ENCODE results near the gene NWD2.

The NWD2 gene

GRCh38 chr4:37245391-37245954 is 930 bp downstream of the NWD2 start:
- TF ChIP-seq GATA3 (IDR thresholded peaks at IDR 0.05; ENCODE audit: low read depth, low read length) (no peak), GATA2 (IDR thresholded peaks at IDR 0.05; ENCODE audit: low read depth, low read length) (no peak)

- TF ChIP-seq GATA2 (IDR thresholded peaks at IDR 0.05; ENCODE audit: low read depth, low read length) (no peak), GATA3 (IDR thresholded peaks at IDR 0.05; ENCODE audit: low read depth, low read length) (no peak)
Observed at GRCh38 chr4:37246891-37247290, 2.3 kb downstream of the NWD2 start.

- TF ChIP-seq GATA3 (IDR thresholded peaks at IDR 0.05; ENCODE audit: low read depth, low read length), result no peak
- TF ChIP-seq GATA2 (IDR thresholded peaks at IDR 0.05; ENCODE audit: low read depth, low read length), result no peak
Observed at GRCh38 chr4:37258221-37258620, 13.7 kb downstream of the NWD2 start.

- TF ChIP-seq GATA2 (IDR thresholded peaks at IDR 0.05; ENCODE audit: low read depth, low read length) (no peak), GATA3 (IDR thresholded peaks at IDR 0.05; ENCODE audit: low read depth, low read length) (no peak)
Observed at GRCh38 chr4:37268319-37268718, 23.8 kb downstream of the NWD2 start.

- TF ChIP-seq GATA3 (IDR thresholded peaks at IDR 0.05; ENCODE audit: low read depth, low read length), result no peak
- TF ChIP-seq GATA2 (IDR thresholded peaks at IDR 0.05; ENCODE audit: low read depth, low read length), result no peak
Observed at GRCh38 chr4:37279121-37279520, 34.6 kb downstream of the NWD2 start.

GRCh38 chr4:37279894-37280592 is 35.5 kb downstream of the NWD2 start:
- TF ChIP-seq GATA3 (IDR thresholded peaks at IDR 0.05; ENCODE audit: low read depth, low read length) (no peak), GATA2 (IDR thresholded peaks at IDR 0.05; ENCODE audit: low read depth, low read length) (no peak)

- TF ChIP-seq GATA2 (IDR thresholded peaks at IDR 0.05; ENCODE audit: low read depth, low read length) (no peak), GATA3 (IDR thresholded peaks at IDR 0.05; ENCODE audit: low read depth, low read length) (no peak)
Observed at GRCh38 chr4:37299468-37299867, 54.9 kb downstream of the NWD2 start.

- TF ChIP-seq GATA3 (IDR thresholded peaks at IDR 0.05; ENCODE audit: low read depth, low read length), result no peak
- no peak for TF ChIP-seq GATA2 (IDR thresholded peaks at IDR 0.05; ENCODE audit: low read depth, low read length)
Observed at GRCh38 chr4:37304612-37305011, 60.1 kb downstream of the NWD2 start.

GRCh38 chr4:37305984-37306383 is 61.4 kb downstream of the NWD2 start:
- TF ChIP-seq GATA2 (IDR thresholded peaks at IDR 0.05; ENCODE audit: low read depth, low read length) (no peak), GATA3 (IDR thresholded peaks at IDR 0.05; ENCODE audit: low read depth, low read length) (no peak)

GRCh38 chr4:37317104-37317643 is 72.6 kb downstream of the NWD2 start:
- no peak for TF ChIP-seq GATA3 (IDR thresholded peaks at IDR 0.05; ENCODE audit: low read depth, low read length)

GRCh38 chr4:37320513-37321235 is 76.1 kb downstream of the NWD2 start:
- TF ChIP-seq GATA3 (IDR thresholded peaks at IDR 0.05; ENCODE audit: low read depth, low read length) (no peak), GATA2 (IDR thresholded peaks at IDR 0.05; ENCODE audit: low read depth, low read length) (no peak)

GRCh38 chr4:37322122-37322521 is 77.6 kb downstream of the NWD2 start:
- TF ChIP-seq GATA2 (IDR thresholded peaks at IDR 0.05; ENCODE audit: low read depth, low read length), result no peak
- no peak for TF ChIP-seq GATA3 (IDR thresholded peaks at IDR 0.05; ENCODE audit: low read depth, low read length)

GRCh38 chr4:37324546-37324945 is 80.0 kb downstream of the NWD2 start:
- TF ChIP-seq GATA3 (IDR thresholded peaks at IDR 0.05; ENCODE audit: low read depth, low read length), result no peak
- TF ChIP-seq GATA2 (IDR thresholded peaks at IDR 0.05; ENCODE audit: low read depth, low read length), result no peak

- TF ChIP-seq GATA3 (IDR thresholded peaks at IDR 0.05; ENCODE audit: low read depth, low read length) (no peak), GATA2 (IDR thresholded peaks at IDR 0.05; ENCODE audit: low read depth, low read length) (no peak)
Observed at GRCh38 chr4:37326852-37327251, 82.3 kb downstream of the NWD2 start.

- no peak for TF ChIP-seq GATA2 (IDR thresholded peaks at IDR 0.05; ENCODE audit: low read depth, low read length)
- TF ChIP-seq GATA3 (IDR thresholded peaks at IDR 0.05; ENCODE audit: low read depth, low read length), result no peak
Observed at GRCh38 chr4:37338972-37339371, 94.4 kb downstream of the NWD2 start.

Measured in SH-SY5Y (cell line).